IPS DF 6.9 (cell line): ENCODE data around the gene CALB2.

Experiments
- DNase-seq: peaks from one replicate; pipeline ENCODE4 v3.0.0-alpha.2; 2013; ENCODE audit warnings: low read depth, low spot score
- H3K27ac ChIP-seq: one replicate; pipeline ENCODE4 v1.5.1; 2013; ENCODE audit warnings: low read length, control low read depth
- H3K27me3 ChIP-seq: 2 replicates; pipeline ENCODE4 v1.6.1; 2013; ENCODE audit warnings: mild to moderate bottlenecking, low read length; ENCODE audit not compliant: control insufficient read depth, insufficient read depth
- H3K36me3 ChIP-seq: 2 replicates; pipeline ENCODE4 v1.6.1; 2013; ENCODE audit warnings: low read length; ENCODE audit not compliant: control insufficient read depth, insufficient read depth
- H3K4me1 ChIP-seq: 2 replicates; pipeline ENCODE4 v1.6.1; 2013; ENCODE audit warnings: low read length; ENCODE audit not compliant: control insufficient read depth, insufficient read depth
- H3K4me3 ChIP-seq: 2 replicates; pipeline ENCODE4 v1.5.1; 2013; ENCODE audit warnings: mild to moderate bottlenecking, low read length
- H3K9me3 ChIP-seq: 2 replicates; pipeline ENCODE4 v1.6.1; 2013; ENCODE audit warnings: low read length, inconsistent platforms; ENCODE audit not compliant: control insufficient read depth, insufficient read depth
- WGBS: extraction: QIAGEN DNeasy Blood & Tissue Kit; methylation state at CpG from one replicate; pipeline ENCODE4 v1.1.7; 2013; ENCODE audit warnings: mixed read lengths, missing lambda C conversion rate; ENCODE audit not compliant: insufficient read length, insufficient coverage; 5-methylcytosine and 5-hydroxymethylcytosine counted together

The CALB2 gene

GRCh38 chr16:71365021-71365420, 6.5 kb downstream of the CALB2 start:
- no CpG with 5 or more reads among the region's 10 CpGs for WGBS
- Histone ChIP-seq H3K4me3 (no peak overlapping the region), H3K4me1 (peaks cover 2% of the 10 kb centered on the region; the same call in 1 of the 2 replicates), H3K9me3 (no peaks in the 10 kb centered on the region), H3K27me3 (no peaks in the 10 kb centered on the region), H3K27ac (no peak overlapping the region), H3K36me3 (no peaks in the 10 kb centered on the region)
- no peak for DNase-seq

GRCh38 chr16:71367241-71367976, 8.9 kb downstream of the CALB2 start:
- peaks cover 2% of the 10 kb centered on the region; the same call in 1 of the 2 replicates for H3K4me1 ChIP-seq
- no peaks in the 10 kb centered on the region for H3K27me3 ChIP-seq
- H3K9me3 ChIP-seq, result no peaks in the 10 kb centered on the region
- no peak overlapping the region for H3K4me3 ChIP-seq
- no peaks in the 10 kb centered on the region for H3K36me3 ChIP-seq
- H3K27ac ChIP-seq, result no peak overlapping the region
- DNase-seq, result peak; percentile 72
- WGBS, result no CpG with 5 or more reads among the region's 12 CpGs

- H3K27ac ChIP-seq, result no peak overlapping the region
- no peaks in the 10 kb centered on the region for H3K27me3 ChIP-seq
- no peak overlapping the region for H3K4me3 ChIP-seq
- no peaks in the 10 kb centered on the region for H3K9me3 ChIP-seq
- WGBS, result no CpG with 5 or more reads among the region's 10 CpGs
- peaks cover 2% of the 10 kb centered on the region; the same call in 1 of the 2 replicates for H3K4me1 ChIP-seq
- H3K36me3 ChIP-seq, result no peaks in the 10 kb centered on the region
- no peak for DNase-seq
These were observed 10.4 kb downstream of the CALB2 start for GRCh38 chr16:71368958-71369357.

- no peak for DNase-seq
- no CpG with 5 or more reads among the region's 11 CpGs for WGBS
- no peak overlapping the region for H3K27ac ChIP-seq
- no peaks in the 10 kb centered on the region for H3K27me3 ChIP-seq
- no peak overlapping the region for H3K4me3 ChIP-seq
- H3K9me3 ChIP-seq, result no peaks in the 10 kb centered on the region
- no peaks in the 10 kb centered on the region for H3K36me3 ChIP-seq
- H3K4me1 ChIP-seq, result peaks cover 2% of the 10 kb centered on the region; the same call in 1 of the 2 replicates
These were observed 11.0 kb downstream of the CALB2 start for GRCh38 chr16:71369494-71369893.

GRCh38 chr16:71371237-71371636, 12.7 kb downstream of the CALB2 start:
- WGBS, result no CpG with 5 or more reads among the region's 2 CpGs
- H3K9me3 ChIP-seq, result no peaks in the 10 kb centered on the region
- peaks cover 2% of the 10 kb centered on the region; the same call in 1 of the 2 replicates for H3K4me1 ChIP-seq
- no peak overlapping the region for H3K4me3 ChIP-seq
- no peaks in the 10 kb centered on the region for H3K27me3 ChIP-seq
- no peak for DNase-seq
- H3K36me3 ChIP-seq, result no peaks in the 10 kb centered on the region
- no peak overlapping the region for H3K27ac ChIP-seq

GRCh38 chr16:71373073-71373472, 14.6 kb downstream of the CALB2 start:
- Histone ChIP-seq H3K4me3 (no peak overlapping the region), H3K27me3 (no peaks in the 10 kb centered on the region), H3K27ac (no peak overlapping the region), H3K36me3 (no peaks in the 10 kb centered on the region), H3K9me3 (no peaks in the 10 kb centered on the region), H3K4me1 (no peaks in the 10 kb centered on the region)
- WGBS, result no CpG with 5 or more reads among the region's 8 CpGs
- no peak for DNase-seq

GRCh38 chr16:71376465-71377157, 18.1 kb downstream of the CALB2 start:
- WGBS, result no CpG with 5 or more reads among the region's 5 CpGs
- Histone ChIP-seq H3K4me3 (no peak overlapping the region), H3K9me3 (no peaks in the 10 kb centered on the region), H3K36me3 (no peaks in the 10 kb centered on the region), H3K4me1 (no peaks in the 10 kb centered on the region), H3K27ac (no peak overlapping the region), H3K27me3 (no peaks in the 10 kb centered on the region)
- no peak for DNase-seq

GRCh38 chr16:71379711-71380110, 21.2 kb downstream of the CALB2 start:
- Histone ChIP-seq H3K4me3 (no peak overlapping the region), H3K9me3 (no peaks in the 10 kb centered on the region), H3K27me3 (no peaks in the 10 kb centered on the region), H3K36me3 (no peaks in the 10 kb centered on the region), H3K27ac (no peak overlapping the region), H3K4me1 (no peaks in the 10 kb centered on the region)
- WGBS, result no CpG with 5 or more reads among the region's 1 CpG
- no peak for DNase-seq

GRCh38 chr16:71380831-71381230, 22.3 kb downstream of the CALB2 start:
- Histone ChIP-seq H3K4me1 (no peaks in the 10 kb centered on the region), H3K9me3 (no peaks in the 10 kb centered on the region), H3K4me3 (no peak overlapping the region), H3K27ac (no peak overlapping the region), H3K27me3 (no peaks in the 10 kb centered on the region), H3K36me3 (no peaks in the 10 kb centered on the region)
- no peak for DNase-seq
- no CpG with 5 or more reads among the region's 6 CpGs for WGBS

- Histone ChIP-seq H3K9me3 (no peaks in the 10 kb centered on the region), H3K27me3 (no peaks in the 10 kb centered on the region), H3K36me3 (no peaks in the 10 kb centered on the region), H3K27ac (no peak overlapping the region), H3K4me3 (no peak overlapping the region), H3K4me1 (peaks cover 5% of the 10 kb centered on the region; the same call in 1 of the 2 replicates)
- WGBS, result no CpG with 5 or more reads among the region's 11 CpGs
- DNase-seq, result no peak
These were observed 24.7 kb downstream of the CALB2 start for GRCh38 chr16:71383054-71383773.
